ENCODE data around the gene SLC16A3.

DNA sequence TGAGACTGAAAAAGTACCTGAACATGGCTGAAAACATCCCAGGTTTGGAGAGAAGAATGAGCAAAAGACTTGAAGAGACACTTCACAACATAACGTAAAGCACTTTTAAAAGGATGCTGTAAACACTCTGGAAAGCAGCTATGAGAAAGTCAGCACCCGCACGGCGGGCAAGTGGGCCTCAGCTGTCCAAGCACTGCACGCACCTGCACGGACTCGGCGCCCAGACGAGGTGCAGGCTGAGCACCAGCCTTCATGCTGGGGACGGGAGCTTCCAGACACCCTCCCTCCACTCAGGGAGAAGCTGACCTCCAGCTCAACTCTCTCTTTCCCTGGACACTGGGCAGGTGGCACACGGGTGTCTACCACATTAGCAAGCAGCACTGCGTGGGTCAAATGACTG lies 29.3 kb upstream of the SLC16A3 start:
- TF ChIP-seq ZNF274 (IDR thresholded peaks at IDR 0.05; ENCODE audit: low read depth, low read length) (no peak), SUZ12 (IDR thresholded peaks at IDR 0.05; ENCODE audit: extremely low read depth, insufficient read depth, insufficient read length) (no peak)
